DMS79 treated with DMSO at 0.1 percent for 48 hours (cell line): ENCODE results near the gene SMIM9.

Experiments used
- DNase-seq: peaks from one replicate; lab custom pipeline; 2025; lab: John Stamatoyannopoulos, UW

The SMIM9 gene

GRCh38 chrX:154780968-154781367 is 53.5 kb downstream of the SMIM9 start:
- no peak for DNase-seq

- DNase-seq, result no peak
These were observed 55.2 kb downstream of the SMIM9 start for GRCh38 chrX:154779261-154779660.

- DNase-seq, result no peak
These were observed 57.7 kb downstream of the SMIM9 start for GRCh38 chrX:154776753-154777152.

GRCh38 chrX:154775419-154776349 is 58.8 kb downstream of the SMIM9 start:
- DNase-seq, result no peak

GRCh38 chrX:154774622-154775021 is 59.8 kb downstream of the SMIM9 start:
- no peak for DNase-seq
